Globus pallidus (tissue), 1 donor: Measurements from ENCODE around the gene NFKBIE.

Experiments used
- DNase-seq: peaks from one replicate; pipeline ENCODE4 v3.0.0-alpha.2; 2015; ENCODE audit warnings: low spot score

The NFKBIE gene

DNA sequence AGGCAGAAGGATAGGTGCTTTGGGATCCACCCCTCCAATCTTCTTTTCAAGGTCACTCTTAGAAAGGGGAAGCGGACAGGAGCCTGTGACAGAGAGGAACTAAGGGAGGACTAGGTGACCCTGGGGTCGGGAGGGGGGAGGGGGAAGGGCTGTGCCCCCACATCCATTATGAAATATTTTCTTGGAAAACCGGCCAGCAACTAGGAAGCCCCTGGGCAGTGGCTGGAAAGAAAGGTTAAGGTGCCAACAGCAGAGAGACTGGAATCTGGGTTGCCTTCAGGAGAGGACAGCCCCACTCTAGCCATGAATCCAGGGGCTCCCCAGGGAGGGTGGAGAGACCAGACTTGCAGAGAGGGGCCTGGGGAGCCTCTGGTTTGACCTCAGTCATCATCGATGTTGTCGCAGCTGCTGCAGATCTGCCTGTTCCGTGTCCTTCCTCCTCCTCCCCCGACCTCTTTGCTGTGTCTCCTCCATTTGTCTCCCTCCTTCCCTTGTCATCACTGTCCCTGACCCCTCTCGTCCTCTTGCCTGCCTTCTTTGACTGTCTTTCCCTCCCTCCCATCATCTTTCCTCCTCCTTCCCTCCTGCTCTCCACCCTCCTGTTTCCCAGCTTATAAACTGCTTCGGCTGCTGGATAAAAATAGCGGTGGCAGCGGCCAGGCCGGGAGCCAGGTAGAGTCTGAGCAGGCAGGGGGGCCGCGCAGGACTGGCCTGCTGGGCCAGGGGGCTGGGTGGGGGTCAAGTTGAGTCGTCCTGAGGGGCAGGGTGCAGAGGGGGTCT lies 38.8 kb downstream of the NFKBIE start:
- DNase-seq, result no peak

DNA sequence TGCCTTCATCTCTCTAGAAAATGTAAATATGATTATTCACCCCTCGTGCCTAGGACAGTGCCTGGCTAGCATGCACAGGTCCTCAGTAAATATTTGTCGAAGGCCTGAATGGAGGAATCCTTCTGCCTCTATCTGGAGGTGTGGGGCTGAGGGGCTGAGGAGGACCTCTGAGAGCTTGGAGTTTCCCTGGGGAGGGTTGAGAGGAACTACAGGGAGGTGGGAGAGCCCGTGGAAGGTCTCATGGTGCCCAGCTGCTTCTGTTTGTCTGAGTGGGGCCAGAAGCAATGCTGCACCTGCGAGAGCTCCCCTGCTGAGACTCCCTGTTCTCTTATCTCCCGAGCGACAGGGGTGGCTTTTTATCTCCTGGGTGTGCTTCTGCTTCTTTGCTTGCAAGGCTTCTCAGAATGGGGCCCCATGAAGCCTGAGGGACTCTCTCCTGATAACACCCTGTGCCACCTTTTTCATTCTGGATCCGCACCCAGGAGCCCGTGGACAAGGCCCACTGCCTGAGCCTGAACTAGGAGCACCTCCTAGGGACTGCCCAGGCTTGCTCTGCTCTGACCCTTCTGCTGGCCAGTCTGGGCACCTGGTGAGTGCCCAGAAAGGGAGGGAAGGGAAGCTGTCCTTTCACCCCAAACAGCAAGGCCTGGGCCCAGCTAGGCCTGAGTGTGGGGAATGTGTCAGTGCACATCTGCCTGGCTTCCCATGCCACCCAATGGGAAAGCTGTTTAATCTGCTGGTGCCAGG lies 39.6 kb downstream of the NFKBIE start:
- DNase-seq, result no peak

DNA sequence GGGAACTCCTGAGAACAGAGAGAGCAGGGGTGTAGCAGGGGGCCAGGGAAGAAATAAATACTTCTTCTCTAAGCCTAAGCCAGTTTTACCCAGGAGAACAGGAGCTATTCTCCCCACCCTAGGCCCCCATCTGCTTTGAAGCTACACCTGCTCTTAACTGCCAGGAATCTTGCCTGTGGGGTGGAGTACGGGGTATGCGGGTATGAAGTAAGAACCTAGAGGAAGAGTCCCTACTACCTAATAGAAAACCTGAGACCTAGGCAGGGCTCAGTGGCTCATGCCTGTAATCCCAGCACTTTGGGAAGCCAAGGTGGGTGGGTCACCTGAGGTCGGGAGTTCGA lies 40.4 kb downstream of the NFKBIE start:
- no peak for DNase-seq

DNA sequence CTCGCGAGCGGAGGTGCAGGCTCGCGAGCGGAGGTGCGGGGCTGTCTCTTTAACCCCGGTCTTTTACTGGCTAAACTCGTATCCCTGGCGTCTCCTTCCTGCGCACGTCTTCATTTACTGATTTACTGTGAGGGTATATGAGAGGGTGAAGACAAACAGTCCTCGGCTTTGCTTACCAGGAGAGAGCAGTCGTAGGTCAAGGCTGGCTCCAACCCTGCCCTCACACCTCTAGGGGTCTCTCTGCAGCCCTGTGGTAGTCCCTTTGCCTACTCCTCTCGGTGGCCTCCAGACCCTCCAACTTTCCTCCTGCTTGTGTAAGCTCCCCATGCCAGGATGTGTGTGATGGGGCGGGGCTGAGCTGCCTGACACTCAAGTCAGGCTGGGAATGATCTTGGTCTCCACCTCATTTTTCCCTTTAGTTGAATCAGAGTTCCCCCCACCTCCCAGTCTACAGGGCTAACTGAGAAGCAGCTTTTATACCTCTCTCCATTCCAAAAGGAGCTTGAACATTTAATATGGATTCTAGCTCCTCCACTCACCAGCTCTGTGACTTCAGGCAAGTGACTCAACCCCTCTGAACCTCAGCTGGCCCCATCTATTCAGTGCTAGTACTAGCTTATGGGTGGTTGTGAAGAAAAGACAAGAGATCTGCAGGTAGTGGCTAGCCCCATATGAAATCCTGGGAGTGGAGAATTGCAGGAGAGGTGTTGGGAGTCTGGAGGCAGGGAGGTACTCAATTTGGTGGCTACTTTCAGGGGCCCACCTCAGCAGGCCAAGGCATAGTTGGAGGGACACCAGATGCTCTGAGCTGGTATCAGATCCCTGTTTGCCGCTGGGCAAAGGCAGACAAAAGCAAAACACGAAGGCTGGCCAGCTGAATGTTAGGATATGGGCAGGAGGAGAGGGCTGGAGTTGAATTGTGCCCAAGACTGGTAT lies 41.1 kb downstream of the NFKBIE start:
- DNase-seq, result no peak

DNA sequence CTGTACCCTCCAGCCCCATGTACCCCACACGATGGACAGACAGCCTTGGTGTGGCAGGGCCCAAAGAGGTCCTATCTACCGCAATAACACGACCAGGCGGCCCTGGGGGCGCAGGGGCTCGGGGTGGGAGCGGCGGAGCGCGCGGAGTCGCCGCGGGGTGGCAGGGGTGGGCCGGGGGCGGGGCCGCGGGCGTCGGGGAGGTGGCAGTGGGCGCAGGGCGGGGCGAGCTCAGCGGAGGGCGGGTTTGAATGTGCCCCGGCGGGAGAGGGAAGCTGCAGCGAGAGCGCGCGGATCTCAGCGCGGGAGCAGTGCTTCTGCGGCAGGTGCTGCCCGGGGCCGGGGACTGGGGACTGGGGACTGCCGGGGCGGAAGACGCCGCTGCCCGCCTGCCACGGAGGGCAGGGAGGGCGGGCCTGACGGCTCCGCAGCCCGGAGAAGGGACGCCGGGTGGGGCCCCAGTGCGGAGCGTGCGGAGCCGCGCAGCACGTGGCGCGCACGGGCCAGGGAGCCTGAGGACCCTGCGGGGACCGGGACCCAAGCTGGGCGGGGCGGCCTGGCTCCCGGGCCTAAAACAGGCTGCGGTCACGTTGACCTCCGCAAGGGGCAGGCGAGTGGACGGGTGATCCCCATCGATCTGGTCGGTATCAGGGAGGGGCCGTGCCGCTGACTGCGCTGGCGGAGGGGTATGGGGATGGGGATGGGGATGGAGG lies 41.9 kb downstream of the NFKBIE start, which contains the start of gene SLC29A1:
Gene SLC29A1 (plus strand): TSS at position 277 of the 710 bp plus-strand sequence. CDS start 3,719 bp downstream, outside the sequence.
- peak; percentile 55 for DNase-seq

DNA sequence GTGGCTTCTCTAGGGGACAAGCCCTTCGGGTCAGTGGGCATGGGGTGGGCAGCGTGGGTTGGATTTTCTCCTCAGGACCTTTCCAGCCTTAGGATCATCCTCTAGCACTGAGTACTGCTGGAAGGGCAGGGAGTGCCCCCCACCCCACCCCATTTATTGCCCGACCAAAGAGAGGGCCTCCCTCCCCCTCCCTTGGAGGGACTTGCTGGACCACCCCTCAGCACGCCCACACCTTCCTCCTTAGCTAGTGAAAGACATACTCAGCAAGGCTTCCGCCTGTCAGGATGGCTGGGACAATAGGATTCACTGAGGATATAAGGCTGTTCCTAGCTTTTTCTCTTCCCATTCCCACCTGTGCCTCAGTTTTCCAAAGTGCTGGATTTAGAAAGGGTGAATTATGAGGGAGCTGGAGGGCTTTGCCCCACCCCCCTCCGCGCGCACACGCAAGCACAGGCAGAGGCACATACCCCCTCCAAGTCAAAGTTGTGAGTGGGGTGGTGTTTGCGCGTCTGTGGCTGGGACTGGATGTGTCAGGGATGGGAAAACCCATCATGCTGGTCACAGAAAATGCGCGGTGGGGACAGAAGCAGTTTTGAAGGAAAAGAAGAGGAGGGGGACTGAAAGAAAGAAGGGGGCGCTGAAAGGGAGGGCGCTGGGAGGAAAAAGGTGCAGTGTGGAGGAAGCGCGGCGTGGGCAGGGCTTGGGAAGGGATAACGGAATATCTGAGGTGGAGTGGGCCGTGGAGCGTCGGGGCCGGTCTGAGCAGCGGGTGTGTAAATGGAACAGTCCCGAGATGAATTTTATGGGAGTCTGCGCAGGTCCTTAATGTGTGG lies 42.6 kb downstream of the NFKBIE start:
- DNase-seq, result no peak

DNA sequence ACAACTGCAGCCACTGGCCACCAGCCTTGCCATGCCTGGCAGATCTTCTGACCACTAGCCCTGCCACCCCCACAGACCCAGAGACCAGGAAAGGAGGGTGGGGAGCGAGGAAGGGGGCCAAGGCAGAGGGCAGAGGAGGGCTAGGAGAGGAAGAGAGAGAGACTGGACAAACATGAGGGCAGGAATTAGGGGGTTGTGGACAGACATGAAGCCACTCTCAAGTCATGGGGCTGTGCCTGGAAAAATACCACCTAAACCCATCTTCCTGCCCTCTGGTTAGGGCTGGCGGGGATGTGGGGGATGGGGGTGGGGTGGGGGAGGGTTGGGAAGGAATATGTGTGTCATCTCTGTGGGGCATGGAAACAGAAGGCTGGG lies 43.4 kb downstream of the NFKBIE start:
- DNase-seq, result no peak

DNA sequence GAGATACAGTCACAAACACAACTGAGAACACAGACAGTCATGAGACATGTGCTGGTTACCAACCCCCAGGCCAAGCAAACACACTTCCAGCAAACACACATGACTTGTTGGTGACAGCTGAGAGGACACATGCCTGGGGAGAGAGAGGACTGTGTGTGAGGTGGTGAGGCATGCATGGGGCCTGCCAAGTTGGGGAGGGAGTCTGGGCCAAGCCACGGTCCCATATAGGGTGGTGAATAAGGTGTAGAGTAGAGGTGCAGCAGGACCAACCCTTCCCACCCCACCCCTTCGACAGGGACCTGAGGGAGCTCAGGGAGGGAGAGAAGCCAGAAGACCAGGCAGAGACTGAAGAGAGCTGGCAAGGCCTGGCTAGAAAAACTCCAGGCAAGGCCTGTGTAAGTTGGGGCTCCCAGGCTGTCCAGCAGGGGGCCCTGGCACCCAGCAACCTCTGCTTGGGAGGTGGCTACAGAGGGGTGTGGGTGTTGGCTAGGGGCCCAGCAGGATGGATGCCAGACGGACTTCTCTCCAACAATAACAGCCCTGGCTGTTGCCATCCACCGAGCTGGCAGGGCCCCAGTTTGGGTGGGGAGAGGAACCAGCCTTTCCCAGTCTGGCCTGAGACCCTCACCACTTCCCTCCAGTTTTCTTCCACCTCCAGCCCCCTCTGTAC lies 43.9 kb downstream of the NFKBIE start:
- DNase-seq, result peak; percentile 78

DNA sequence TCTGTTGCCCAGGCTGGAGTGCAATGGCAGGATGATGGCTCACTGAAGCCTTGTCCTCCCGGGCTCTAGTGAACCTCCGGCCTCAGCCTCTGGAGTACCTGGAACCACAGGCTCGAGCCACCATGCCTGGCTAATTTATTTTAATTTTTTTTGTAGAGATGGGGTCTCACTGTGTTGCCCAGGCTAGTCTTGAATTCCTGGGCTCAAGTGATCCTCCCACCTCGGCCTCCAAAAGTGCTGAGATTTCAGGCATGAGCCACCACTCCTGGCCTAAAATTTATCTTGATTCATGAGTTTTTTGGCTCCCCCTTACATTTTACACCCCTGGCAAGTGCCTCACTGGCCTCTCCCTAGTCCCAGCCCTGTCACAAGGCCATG lies 44.4 kb downstream of the NFKBIE start:
- DNase-seq, result no peak

DNA sequence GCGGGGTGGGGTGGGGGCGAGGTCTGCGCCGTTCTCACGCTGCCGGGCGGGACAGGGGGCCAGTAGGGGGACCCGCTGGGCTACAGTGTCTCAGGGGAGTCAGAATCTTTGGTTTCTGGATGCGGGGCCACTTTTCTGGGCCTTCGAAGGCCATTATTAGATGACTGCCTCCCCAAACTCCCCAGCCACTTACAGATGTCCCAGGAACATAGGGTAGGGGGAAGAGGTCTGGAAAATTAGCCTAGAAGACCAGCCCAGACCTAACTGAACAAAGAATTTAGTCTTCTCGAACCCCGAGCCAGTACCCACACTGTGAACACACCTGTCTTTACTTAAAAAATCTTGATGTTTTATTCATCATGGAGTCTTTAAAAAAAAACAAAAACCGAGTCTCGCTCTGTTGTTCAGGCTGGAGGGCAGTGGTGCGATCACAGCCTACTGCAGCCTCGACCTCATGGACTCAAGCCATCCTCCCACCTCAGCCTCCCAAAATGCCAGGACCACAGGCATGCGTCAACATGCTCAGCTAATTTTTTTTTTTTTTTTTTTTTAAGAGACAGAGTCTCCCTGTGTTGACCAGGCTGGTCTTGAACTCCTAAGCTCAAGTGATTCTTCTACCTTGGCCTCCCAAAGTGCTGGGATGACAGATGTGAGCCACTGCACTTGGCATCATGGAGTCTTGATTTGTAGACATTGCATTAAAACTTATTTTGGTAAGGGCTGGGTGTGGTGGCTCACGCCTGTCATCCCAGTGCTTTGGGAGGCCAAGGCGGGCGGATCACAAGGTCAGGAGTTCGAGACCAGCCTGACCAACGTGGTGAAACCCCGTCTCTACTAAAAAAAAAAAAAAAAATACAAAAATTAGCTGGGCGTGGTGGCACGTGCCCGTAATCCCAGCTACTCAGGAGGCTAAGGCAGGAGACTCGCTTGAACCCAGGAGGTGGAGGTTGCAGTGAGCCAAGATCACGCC lies 45.3 kb downstream of the NFKBIE start:
- DNase-seq, result no peak

DNA sequence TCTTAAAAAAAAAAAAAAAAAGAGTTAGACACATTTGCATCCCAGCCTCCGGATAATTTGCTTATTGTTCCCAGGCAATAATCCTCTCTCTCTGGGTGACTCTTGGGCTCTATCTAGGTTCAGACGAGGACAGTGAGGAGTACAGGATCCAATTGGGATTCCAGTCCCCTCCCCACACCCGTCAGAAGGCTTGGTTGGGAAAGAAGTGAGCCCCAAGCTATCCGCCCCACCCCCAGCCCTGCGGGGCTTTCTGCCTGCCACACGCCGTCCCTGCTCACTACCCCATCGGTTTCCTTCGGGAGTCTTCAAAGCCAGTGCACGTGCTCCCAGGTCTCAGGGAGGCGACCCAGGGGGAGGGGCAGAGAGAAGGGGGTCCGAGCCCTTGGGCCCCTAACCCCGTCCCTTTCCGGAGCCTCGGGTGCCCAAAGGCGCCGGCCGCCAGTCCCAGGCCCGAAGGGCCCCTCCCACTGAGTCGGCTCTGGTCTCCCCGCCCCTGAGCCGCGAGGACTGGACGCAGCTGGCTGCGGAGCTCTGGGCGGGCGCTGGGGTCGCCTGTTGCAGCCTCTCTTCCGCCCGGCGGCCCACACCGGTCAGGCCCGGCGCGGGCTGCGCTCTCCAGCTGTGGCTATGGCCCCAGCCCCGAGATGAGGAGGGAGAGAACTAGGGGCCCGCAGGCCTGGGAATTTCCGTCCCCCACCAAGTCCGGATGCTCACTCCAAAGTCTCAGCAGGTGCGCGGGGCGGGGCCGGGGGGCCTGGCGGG lies 46.1 kb downstream of the NFKBIE start:
- peak; percentile 48 for DNase-seq

DNA sequence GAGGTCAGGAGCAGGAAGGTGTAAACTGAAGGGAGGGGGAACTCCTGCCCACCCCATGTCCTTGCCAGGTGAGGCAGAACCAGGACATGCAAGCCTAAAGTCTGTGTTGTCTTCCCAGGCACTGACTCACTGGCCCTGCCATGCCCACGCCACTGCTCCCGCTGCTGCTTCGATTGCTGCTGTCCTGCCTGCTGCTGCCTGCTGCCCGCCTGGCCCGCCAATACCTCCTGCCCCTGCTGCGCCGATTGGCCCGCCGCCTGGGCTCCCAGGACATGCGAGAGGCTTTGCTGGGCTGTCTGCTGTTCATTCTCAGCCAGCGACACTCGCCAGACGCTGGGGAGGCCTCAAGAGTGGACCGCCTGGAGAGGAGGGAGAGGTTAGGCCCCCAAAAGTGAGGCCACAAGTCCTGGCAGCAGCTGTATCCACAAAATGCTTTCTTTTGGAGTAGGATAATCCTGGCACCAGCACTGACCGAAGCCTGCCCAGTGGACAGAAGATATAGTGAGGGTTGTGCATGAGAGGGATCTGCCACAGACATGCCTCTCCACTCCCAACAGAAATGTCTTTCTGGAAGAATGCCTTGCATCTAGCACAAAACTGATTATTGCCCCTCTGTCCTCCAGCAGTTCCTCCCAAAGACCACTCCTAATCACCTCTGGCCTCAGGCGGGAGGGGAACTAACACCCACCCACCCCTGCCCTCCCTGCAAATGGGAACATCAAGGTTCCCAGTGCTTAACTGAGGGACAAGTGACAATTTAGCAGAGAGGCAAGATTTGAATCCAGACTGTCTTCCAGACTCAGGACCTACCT lies 47.8 kb downstream of the NFKBIE start:
- no peak for DNase-seq

DNA sequence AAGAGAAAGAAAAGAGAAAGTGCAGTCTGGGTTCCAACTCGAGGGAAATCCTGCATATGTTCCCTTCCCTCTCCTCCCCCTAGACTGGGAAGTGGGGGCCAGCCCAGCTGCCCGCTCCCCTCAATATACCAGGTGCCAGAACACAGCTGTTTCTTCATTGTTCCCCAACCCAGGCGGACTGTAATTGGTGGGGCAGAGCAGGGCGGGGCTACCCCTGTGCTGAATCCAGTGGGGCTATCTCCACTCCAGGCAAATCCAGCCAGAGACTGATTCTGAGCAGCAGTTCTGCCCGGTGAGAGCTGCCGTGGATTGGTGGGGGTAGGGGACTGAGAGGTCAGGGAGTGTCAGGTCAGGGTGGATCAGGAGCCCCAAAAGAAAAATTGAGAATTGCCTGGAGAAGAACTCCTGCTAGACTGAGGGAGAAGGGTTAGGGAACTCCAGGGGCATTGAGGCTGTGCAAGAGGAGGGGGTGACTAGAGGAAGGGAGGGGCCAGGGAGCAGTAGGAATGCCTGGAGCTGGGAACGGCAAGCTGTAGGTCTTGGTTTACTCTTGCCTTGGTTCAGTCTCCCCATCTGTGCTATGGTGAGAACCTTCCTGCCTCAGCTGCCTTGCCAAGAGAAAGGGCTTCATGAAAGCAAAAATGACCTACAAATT lies 48.5 kb downstream of the NFKBIE start, which contains the start of gene MYMX:
Gene MYMX (plus strand): TSS at position 250 of the 655 bp plus-strand sequence. CDS start 546 bp downstream, outside the sequence.
- DNase-seq, result no peak

DNA sequence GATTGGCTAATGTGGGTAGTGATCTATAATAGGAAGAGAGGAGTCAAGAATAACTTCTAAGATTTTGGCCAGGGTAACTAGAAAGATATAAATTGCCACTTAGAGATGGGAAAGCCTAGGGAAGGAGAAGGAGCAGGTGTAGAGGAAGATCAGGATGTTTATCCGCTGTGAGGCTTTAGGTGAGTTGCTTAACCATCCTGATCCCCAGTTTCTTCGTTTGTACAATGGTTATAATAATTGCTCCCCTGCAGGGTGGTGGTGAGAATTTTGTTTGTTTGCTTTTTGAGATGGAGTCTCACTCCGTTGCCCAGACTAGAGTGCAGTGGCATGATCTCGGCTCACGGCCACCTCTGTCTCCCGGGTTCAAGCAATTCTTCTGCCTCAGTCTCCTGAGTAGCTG lies 51.0 kb downstream of the NFKBIE start:
- no peak for DNase-seq

DNA sequence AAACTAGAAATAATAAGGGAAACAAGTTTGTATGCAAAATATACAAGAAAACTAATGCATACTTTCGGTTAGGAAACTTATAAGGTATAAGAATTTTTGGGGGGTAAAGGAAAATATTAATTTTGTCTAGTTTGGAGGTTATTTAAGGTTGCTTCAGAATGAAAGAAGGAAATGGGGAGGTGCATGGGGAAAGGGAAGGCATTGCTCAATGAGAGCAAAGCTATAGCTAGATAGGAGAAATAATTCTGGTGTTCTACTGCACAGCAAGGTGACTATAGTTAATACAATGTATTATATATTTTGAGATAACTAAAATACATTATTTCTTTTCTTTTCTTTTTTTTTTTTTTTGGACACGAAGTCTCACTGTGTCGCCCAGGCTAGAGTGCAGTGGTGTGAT lies 54.1 kb downstream of the NFKBIE start:
- DNase-seq, result no peak
